Endothelial cell of umbilical vein (primary cell): ENCODE results near the gene TEKTIP1. TPM values are rescaled to one million over a fixed set of nuclear protein-coding genes. Genes with fewer than 3 reads are reported as not detected.

Experiments
- BruUV-seq: library from RNA; stranded (reverse); fragments of 400-500 nt; replicated peaks from 2 replicates; lab custom pipeline; 2021; lab: Mats Ljungman, UMichigan
- CTCF ChIA-PET: fragments of 300-600, 350-600 bp; sonication (Branson Sonifier 250); formaldehyde crosslinking; loops from one replicate; lab custom pipeline; 2021; ENCODE audit warnings: antibody characterized with exemption, inconsistent platforms; lab: Charles Lee
- POLR2A ChIA-PET: fragments of 300-600, 350-600 bp; sonication (Branson Sonifier 250); formaldehyde crosslinking; loops from one replicate; lab custom pipeline; 2021; ENCODE audit warnings: antibody characterized with exemption, inconsistent platforms; lab: Charles Lee
- DNase-seq: peaks from one replicate; pipeline ENCODE4 v3.0.0-alpha.2; 2011; ENCODE audit warnings: low read depth, low spot score
- FAIRE-seq: peaks from 2 replicates; lab custom pipeline; 2011; peaks lifted over from hg19 to GRCh38; lab: Jason Lieb, UNC
- H2AFZ ChIP-seq: 2 replicates; pipeline ENCODE4 v1.6.0; 2012; ENCODE audit warnings: low read depth, low read length, control low read depth, inconsistent platforms
- H3K27ac ChIP-seq: 2 replicates; pipeline ENCODE4 v1.5.1; 2011; ENCODE audit warnings: low read depth, mild to moderate bottlenecking, control low read depth, low read length, moderate library complexity; ENCODE audit not compliant: insufficient read depth
- H3K27me3 ChIP-seq, 2 experiments: 2 replicates each; pipeline versions ENCODE4 v1.6.0 to v1.6.1; 2011; ENCODE audit warnings: low read length in 2 of 2, mixed read lengths in 1 of 2; ENCODE audit not compliant: control insufficient read depth in 2 of 2, insufficient read depth in 2 of 2
- H3K36me3 ChIP-seq, 2 experiments: 2 replicates in 1 of 2; 3 replicates in 1 of 2; pipeline ENCODE4 v1.5.1; 2011; ENCODE audit warnings: low read length in 2 of 2, mild to moderate bottlenecking in 1 of 2, moderate library complexity in 1 of 2; ENCODE audit not compliant: control insufficient read depth in 2 of 2, insufficient read depth in 2 of 2; ENCODE audit errors: extremely low read depth in 1 of 2
- H3K4me1 ChIP-seq: 3 replicates; pipeline ENCODE4 v1.5.1; 2011; ENCODE audit warnings: mild to moderate bottlenecking, low read length; ENCODE audit not compliant: control insufficient read depth, insufficient read depth; ENCODE audit errors: extremely low read depth
- H3K4me2 ChIP-seq: 2 replicates; pipeline ENCODE4 v1.6.1; 2011; ENCODE audit warnings: low read length, control low read depth, mixed read lengths; ENCODE audit not compliant: insufficient read depth
- H3K4me3 ChIP-seq, 3 experiments: fragments of 200-600 bp in 1 of 3; sonication (generic), shearing (Covaris generic) in 1 of 3; replicated peaks in 1 of 3; 2 replicates each; pipeline ENCODE4 v1.5.1; 2011 to 2016; ENCODE audit warnings: control low read depth in 3 of 3, low read length in 3 of 3, mild to moderate bottlenecking in 2 of 3, inconsistent platforms in 1 of 3, low read depth in 1 of 3, moderate library complexity in 1 of 3; ENCODE audit not compliant: insufficient read depth in 1 of 3
- H3K79me2 ChIP-seq: 2 replicates; pipeline ENCODE4 v1.6.0; 2012; ENCODE audit warnings: low read length, inconsistent platforms; ENCODE audit not compliant: control insufficient read depth, insufficient read depth
- H3K9ac ChIP-seq: replicated peaks from 2 replicates; pipeline ENCODE3; 2011; ENCODE audit warnings: low read length, control low read depth; ENCODE audit not compliant: insufficient read depth; ENCODE audit errors: extremely low read depth
- H3K9me1 ChIP-seq: replicated peaks from 3 replicates; pipeline ENCODE4 v1.6.0; 2011; ENCODE audit warnings: mild to moderate bottlenecking, low read length; ENCODE audit not compliant: control insufficient read depth, insufficient read depth; ENCODE audit errors: extremely low read depth
- H3K9me3 ChIP-seq: replicated peaks from 2 replicates; pipeline ENCODE4 v1.5.1; 2012; ENCODE audit warnings: low read length, inconsistent platforms; ENCODE audit not compliant: control insufficient read depth, insufficient read depth
- H4K20me1 ChIP-seq: replicated peaks from 2 replicates; pipeline ENCODE3; 2011; ENCODE audit warnings: mild to moderate bottlenecking, low read length; ENCODE audit not compliant: control insufficient read depth, insufficient read depth; ENCODE audit errors: extremely low read depth
- CTCF ChIP-seq, 2 donors: IDR thresholded peaks; 1 replicate in 1 of 2; 2 replicates in 1 of 2; pipeline ENCODE4 v1.5.1; 2011; ENCODE audit warnings: low read length in 2 of 2, mild to moderate bottlenecking in 2 of 2, moderate library complexity in 2 of 2, control low read depth in 1 of 2, inconsistent platforms in 1 of 2, low read depth in 1 of 2; ENCODE audit not compliant: insufficient read depth in 1 of 2; ENCODE audit errors: extremely low read depth in 1 of 2
- EZH2 ChIP-seq: IDR thresholded peaks from 2 replicates; pipeline ENCODE4 v1.6.1; 2012; ENCODE audit warnings: borderline replicate concordance, low read depth, mild to moderate bottlenecking, moderate library complexity, low read length, inconsistent platforms; ENCODE audit not compliant: severe bottlenecking
- FOS ChIP-seq: IDR thresholded peaks from 2 replicates; pipeline ENCODE4 v1.6.1; 2011; ENCODE audit warnings: mild to moderate bottlenecking, low read length, moderate library complexity, borderline replicate concordance; ENCODE audit not compliant: insufficient read depth
- GATA2 ChIP-seq: IDR thresholded peaks from 2 replicates; pipeline ENCODE4 v1.7.0; 2011; ENCODE audit warnings: low read depth, mild to moderate bottlenecking, moderate library complexity, mixed read lengths, low read length; ENCODE audit not compliant: insufficient read length, insufficient read depth
- JUN ChIP-seq: IDR thresholded peaks from 2 replicates; pipeline ENCODE4 v1.6.1; 2011; ENCODE audit warnings: borderline replicate concordance, low read depth; ENCODE audit not compliant: insufficient read length, insufficient read depth
- MAX ChIP-seq: IDR thresholded peaks from 2 replicates; pipeline ENCODE4 v1.6.1; 2011; ENCODE audit not compliant: insufficient read depth, insufficient read length
- MYC ChIP-seq: IDR thresholded peaks from one replicate; pipeline ENCODE4 v1.6.1; 2011; ENCODE audit warnings: mild to moderate bottlenecking, low read depth, low read length
- POLR2A ChIP-seq: IDR thresholded peaks from 2 replicates; pipeline ENCODE4 v1.6.1; 2012; ENCODE audit warnings: low read depth, mild to moderate bottlenecking, control low read depth, low read length
- POLR2AphosphoS5 ChIP-seq: IDR thresholded peaks from 2 replicates; pipeline ENCODE4 v1.6.1; 2012; ENCODE audit warnings: low read depth, mild to moderate bottlenecking, control low read depth, low read length, moderate library complexity; ENCODE audit not compliant: insufficient read depth
- dilution Hi-C: fragments of 300-500 bp; cut with MboI; formaldehyde crosslinking; loops from one replicate; pipeline ENCODE4 v1.15.0; 2019; ENCODE audit warnings: low sequenced_read_pairs; ENCODE audit not compliant: extremely low pct_ligation_motif_present
- intact Hi-C: fragments of 100-400 bp; cut with micrococcal nuclease; formaldehyde crosslinking; loops from one replicate; pipeline ENCODE4 v1.10.0; 2022
- polyA plus RNA-seq, 4 experiments: library from polyadenylated mRNA; depleted of rRNA in 3 of 4; stranded (reverse) in 3 of 4; unstranded in 1 of 4; fragments of >200 nt; gene quantifications; 2 replicates each; pipeline versions ENCODE4 v1.2.1 to v1.2.3, GENCODE V29; 2011 to 2012; ENCODE audit warnings: missing spikeins in 1 of 4
- total RNA-seq: library from RNA; stranded (reverse); gene quantifications from 2 replicates; pipeline ENCODE4 v1.2.3, GENCODE V29; 2021

TEKTIP1 gene
- total and polyA plus RNA-seq, 2 donors (not counting 3 experiments of a cell fraction or from before 2014, with no cell fraction given) = 0.73 TPM; not detected in 1

DNA sequence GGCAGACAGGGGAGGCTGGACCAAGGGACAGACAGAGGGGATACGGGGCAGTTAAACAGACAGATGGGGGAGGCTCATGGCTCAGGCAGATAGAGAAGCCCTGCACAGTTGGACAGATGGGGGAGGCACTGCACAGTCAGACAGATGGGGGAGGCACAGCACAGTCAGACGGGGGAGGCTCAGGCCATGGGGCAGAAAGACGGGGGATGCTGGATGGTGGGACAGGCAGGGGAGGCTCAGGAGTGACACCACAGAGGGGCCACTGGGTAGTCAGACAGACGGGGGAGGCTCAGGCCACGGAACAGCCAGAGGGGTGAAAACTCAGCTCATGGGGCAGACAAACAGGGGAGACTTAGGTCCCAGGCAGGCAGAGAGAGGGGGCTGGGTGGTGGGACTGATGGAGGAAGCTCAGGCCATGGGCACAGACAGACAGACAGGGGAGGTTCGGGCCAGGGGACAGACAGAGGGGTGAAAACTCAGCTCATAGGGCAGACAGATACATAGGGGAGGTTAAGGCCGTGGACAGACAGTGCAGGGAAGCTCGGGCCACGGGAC, 17.5 kb downstream of the TEKTIP1 start:
- POLR2A ChIA-PET = interaction anchor here (1.5 kb wide), 1 partner anchor 17 kb away, joined by 6 read pairs; no protein-coding TSS in a partner anchor
- no peak for FAIRE-seq

More for the DNA sequence above, 17.5 kb downstream of the TEKTIP1 start:
- Histone ChIP-seq H3K27me3 (no peaks in the 10 kb centered on the region), H3K4me1 (peaks cover 25% of the 10 kb centered on the region), H3K27ac (peak overlapping the region; percentile 21), H3K9ac (peak overlapping the region; percentile 39), H4K20me1 (no peaks in the 10 kb centered on the region), H3K36me3 (no peaks in the 10 kb centered on the region), H3K9me3 (no peaks in the 10 kb centered on the region), H3K4me3 (peak overlapping the region; percentile 49 to 63 (median 58)), H3K79me2 (peaks cover 40% of the 10 kb centered on the region), H3K4me2 (peak overlapping the region; percentile 69), H2AFZ (no peak overlapping the region), H3K9me1 (no peaks in the 10 kb centered on the region)
- DNase-seq = no peak
- intact Hi-C loops = no loop called here
- BruUV-seq = no TSS peak
- no peak for TF ChIP-seq MAX
- TF ChIP-seq EZH2 = no peak
- TF ChIP-seq JUN = no peak
- no peak for TF ChIP-seq GATA2
- no peak for TF ChIP-seq POLR2A
- no peak for TF ChIP-seq CTCF (IDR thresholded peaks at IDR 0.05; ENCODE audit: extremely low read depth in 1 of 2, insufficient read depth in 1 of 2, low read depth in 1 of 2, low read length in 2 of 2)
- TF ChIP-seq POLR2AphosphoS5 = no peak
- TF ChIP-seq FOS = no peak
- no peak for TF ChIP-seq MYC
- CTCF ChIA-PET = interaction anchor here (0.5 to 6.4 kb wide), 7 partner anchors 8 to 51 kb away, joined by 3 to 34 read pairs (median 7); partner anchors contain the start of gene GIPC3
- dilution Hi-C loops = no loop called here
